Inflammatory macrophage treated with lipopolysaccharide for 1 hour (primary cell): ENCODE results near the gene SLC41A1.

Experiments used
- DNase-seq, 2 donors: peaks; one replicate each; pipeline ENCODE4 v3.0.0-alpha.2; 2020 to 2022

Gene SLC41A1

DNA sequence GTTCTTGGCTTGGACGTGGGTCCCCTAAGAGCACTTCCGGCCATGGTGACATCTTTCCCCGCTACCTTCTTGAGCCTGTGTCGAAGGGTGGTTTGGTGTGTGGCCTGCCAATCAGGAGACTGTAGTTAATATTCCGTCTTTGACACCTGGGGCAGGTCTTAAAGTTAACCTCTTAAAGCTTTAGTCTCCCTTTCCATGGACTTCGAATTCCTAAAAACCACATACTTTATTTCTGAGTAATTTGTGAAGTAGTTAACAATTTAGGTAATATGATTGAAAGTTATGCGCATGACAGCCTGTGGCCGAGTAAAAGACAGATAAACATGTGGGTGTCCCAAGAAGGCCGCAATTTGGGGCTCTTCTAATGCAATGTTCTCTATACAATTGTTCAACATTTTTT, 27.6 kb downstream of the SLC41A1 start:
- no peak for DNase-seq

DNA sequence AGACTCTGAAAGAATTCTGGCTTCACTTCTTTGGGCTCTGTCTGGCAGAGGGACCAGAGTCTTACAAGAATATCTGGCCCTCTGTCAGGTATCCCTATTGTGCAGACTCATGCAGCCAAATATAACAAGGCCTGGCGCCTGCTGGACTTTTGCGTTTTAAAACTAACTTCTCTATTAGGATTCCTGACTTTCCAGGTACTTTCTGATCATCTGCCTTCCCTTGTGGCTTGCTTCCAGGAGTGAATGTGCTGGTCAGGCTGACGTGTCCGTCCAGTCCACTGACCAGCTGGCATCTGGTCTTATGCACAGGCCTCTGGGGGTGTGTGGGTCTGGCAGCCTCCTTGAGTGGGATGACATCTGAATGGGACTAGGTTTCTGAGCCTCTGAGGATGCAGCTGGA, 29.1 kb downstream of the SLC41A1 start:
- DNase-seq, result no peak

DNA sequence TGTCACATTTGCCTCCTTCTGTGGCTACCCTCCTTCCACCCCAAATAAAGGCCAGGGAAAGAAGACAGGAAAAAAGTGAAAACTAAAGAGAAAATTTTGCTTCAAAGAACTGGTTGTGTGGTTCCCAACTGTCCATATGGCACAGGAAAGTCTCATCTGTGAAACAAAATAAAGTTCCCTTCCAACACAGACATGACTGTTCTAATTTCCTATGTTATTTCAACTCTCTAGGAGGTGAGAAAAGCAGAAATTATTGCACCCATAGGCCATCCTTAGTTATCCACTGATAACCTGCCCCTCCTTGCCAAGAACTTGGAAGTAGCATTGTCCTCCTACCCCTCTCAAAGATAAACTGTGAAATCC, 29.6 kb downstream of the SLC41A1 start:
- DNase-seq, result no peak

DNA sequence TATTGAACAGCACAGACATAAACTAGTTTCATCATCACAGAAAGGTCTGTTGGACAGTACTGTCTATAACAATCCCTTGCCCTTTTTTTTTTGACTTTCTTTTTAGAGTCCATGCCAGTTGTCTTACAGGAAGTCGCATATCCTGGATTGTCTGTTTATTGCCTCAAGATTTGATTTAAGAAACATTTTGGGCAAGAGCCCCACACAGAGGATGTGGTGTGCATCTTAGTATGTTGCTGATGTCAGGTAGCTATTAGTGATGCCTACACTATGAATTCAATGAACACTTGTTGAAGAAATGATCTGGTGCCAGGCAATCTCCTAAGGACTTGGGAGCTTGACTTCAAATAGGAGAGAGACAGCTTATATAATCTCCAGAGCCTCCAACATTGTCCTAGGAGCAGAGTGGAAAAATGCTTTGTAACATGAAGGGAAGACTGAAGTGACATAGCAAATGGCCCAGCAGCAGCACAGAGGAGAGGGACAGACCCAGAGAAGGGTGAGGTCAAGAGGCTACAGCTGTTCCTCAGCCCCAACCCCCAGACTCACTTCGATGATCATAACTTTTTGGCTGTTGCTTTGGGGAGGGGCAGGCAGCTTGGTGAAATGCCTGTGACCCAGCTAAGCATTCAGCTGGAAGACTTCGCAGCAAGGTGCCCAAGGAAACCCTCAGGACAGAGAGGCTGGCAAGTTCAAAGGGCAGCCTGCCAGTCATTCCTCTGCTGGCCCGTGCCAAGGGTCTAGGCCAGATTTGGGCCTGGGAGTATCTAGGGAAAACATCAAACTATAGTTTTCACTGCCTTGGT, 30.2 kb downstream of the SLC41A1 start:
- no peak for DNase-seq

DNA sequence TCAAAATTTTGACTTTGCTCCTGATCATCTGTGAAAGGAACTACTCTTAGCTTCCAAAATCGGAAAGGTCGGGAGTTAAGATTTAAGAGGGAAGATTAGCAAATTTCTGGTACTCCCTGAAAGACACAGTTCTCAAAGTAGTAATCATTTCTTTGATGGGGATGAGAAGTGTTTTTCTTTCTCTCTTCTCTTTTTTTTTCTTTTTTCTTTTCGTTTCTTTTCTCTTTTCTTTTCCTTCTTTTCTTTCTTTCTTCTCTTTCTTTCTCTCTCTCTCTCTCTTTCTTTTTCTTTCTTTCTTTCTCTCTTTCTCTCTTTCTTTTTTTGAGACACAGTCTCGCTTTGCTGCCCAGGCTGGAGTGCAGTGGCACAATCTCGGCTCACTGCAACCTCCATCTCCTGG, 32.7 kb downstream of the SLC41A1 start:
- no peak for DNase-seq

DNA sequence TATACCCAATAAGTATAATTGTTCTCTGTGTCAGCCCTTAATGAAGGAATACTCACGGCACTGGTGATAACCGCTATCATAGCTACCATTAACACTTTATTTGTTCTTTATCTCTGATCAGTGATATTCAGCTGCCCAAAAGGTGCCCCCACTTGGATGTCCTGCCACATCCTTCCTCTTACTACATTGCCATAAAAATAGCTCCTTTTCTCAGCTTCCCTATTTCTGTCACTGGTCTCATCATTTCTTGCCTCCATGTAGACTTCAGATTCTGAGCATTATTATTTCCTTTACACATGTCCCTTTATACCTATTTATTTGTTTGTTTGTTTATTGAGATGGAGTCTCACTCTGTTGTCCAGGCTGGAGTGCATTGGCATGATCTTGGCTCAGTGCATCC, 35.0 kb downstream of the SLC41A1 start:
- DNase-seq, result peak; percentile 33 to 55

DNA sequence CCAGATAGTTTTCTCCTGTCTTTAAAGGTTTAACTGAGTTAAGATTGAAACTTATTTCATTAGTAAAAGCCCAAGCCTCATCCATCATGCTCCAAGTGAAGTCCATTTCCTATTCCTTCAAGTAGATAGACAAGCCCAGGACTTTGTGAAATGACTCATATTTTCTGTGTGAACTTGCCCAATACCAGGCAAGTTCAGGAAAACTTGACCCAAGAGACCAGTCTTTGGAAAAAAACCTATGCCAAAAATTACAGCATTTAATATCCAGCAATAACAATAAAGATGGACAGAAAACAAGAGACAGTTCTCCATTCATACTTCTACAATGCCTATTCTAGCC, 37.3 kb downstream of the SLC41A1 start:
- DNase-seq, result peak; percentile 36 to 42

DNA sequence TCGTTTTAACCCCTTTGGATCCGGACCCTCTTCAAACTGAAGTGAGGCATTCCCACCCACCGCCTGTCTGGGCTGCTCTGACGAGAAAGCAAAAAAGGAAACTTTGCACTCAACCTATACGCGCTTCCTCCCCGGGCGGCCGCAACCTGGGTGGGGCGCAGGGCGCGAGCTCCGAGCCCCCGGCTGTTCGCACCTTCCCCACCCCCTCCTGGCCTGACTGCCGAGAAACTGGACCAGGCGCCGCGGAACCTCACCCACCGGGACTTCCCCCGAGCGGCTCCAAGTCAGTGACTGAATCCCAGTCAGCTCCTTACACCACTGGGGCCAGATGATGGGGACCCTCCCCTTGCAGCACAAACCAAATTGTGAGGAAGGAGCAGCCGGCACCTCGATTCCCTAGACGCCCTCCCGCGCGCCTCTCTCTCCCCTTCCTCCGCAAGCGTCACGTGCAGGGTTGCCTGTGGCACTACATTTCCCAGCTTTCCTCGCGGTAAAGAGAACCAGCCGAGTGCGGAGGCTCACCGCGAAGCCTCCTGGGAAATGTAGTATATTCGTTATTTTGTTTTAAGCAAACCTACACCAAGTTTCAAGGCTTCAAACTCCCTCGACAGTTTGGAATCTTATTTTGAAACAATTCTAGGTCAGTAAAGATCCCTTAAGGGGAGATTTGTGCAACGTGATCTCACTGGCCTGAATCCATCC, 37.8 kb downstream of the SLC41A1 start, which contains the start of gene RAB29:
RAB29 (minus strand) TSS at position 468 of the 702 bp plus-strand sequence. CDS start 526 bp downstream, outside the sequence.
- DNase-seq, result peak; percentile 74 to 89

DNA sequence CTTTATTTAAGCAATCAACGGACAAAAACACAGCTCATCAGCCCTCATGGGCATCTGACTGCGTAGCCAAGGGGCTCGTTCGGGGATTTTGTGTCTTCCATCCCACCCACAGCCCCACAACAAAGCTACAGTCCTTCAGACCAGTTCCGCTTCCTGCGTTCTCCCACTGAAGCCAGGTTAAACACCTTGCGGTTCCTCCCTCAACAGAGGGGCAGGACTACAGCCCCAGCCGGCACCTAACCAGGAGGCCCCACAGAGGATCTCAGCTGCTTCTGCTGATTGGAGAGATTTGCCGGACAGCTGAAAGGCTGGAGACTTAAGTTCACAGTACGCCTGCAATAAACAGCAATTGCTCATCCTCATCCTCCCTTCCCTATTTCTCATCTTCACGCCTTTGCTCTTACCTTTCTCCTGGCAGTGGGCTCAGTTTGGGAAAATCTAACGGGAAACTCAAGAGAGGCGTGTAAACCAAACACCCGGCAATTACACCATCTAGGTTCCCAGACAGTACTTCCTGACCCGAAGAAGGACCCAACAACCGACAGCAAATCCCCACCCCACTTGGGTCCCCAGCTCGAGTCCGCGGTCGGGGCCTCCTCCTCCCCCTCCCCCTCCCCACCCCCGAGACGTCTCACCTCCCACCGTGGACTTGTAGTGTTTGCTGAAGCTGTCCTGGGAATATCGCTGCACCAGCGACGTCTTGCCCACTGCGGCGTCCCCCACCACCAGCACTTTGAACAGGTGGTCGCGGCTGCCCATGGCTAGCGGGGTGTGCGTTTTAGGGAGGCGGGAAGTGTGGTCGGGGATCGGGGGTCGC, 38.6 kb downstream of the SLC41A1 start:
- peak; percentile 25 to 41 for DNase-seq

DNA sequence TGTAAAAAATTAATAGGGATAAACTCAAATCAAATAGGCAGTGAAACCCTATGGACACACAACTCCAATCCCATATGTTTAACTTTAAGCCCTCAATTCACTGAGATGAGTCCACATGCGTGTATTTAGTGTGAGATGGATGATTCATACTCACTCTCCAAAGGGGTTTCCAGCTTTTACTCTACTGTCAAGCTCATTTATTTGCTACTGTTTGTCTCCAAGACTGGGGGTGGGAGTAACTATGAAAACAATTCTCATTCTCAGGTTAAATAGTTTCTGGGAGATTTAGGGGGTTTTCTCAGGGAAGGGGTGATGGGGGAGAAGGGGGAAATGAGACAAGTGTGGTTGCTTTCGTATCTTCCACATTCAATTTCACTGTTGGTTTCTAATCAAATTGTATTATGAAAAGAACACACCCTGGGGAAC, 40.4 kb downstream of the SLC41A1 start:
- peak in 1 of 2 donors; percentile 62 for DNase-seq

DNA sequence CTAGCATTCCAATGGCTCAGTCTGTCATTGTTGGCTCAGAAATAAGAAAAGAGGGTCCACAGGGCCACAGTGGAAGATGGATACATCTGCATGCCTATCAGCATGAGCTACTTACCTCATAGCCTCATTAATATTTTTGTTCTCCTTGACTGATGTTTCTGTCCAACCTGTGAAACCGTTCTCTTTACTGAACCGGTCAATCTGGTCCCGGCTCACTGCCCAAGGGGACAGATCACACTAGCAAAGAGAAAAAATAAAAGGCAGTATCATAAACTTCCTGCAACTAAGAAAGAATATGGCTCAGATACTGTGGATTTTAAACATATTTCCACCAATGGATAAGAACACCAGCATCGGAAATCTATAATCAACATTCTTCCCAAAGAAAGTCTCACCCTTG, 42.4 kb downstream of the SLC41A1 start:
- DNase-seq, result no peak

DNA sequence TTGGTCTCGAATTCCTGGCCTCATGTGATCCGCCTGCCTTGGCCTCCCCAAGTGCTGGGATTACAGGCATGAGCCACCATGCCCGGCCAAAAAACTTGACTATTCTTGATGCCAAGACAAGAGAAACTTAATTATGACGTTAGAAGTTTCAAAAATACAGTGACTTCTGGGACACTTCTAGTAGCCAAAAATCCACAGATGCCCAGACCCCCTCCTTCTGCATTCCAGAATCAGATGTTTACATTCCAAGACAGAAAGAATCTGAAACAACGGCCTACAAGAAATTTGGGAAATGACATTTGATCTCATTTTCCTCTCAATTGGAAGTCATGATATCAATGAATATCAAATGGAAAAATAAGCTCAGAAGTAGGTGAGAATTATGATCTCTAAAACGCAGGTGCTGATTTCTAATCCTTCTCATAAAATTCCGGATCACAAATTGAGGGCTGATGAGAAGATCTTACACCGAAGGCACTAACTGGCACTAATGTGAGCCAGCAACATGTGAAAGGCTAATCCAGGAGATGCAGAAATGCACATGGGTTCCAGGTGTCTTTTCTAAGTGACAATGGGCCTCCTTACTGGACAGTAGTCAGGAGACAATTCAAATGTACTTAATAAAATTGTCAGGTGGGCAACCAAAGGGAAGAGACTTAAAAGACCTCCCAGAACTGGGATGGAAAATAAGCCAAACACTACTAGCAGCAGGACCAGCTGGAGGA, 43.2 kb downstream of the SLC41A1 start:
- no peak for DNase-seq

DNA sequence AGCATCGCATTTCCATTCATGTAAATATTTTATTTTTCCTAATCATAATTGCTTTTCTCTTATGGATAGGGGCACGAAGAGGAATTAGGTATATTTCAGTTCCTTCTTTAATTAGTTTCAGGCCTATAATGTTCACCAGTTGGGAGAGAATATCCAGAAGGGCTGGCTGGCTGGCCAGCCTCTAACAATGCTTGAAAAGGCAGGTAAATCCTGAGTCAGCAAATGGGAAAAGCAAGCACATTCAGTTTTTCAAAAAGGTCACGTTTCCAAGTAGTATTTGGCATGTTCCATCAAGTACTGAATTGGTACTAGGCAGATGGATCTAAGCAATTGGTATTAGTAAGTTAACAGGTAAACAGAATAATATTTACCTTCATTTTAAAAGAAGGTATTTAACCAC, 45.8 kb downstream of the SLC41A1 start:
- no peak for DNase-seq

DNA sequence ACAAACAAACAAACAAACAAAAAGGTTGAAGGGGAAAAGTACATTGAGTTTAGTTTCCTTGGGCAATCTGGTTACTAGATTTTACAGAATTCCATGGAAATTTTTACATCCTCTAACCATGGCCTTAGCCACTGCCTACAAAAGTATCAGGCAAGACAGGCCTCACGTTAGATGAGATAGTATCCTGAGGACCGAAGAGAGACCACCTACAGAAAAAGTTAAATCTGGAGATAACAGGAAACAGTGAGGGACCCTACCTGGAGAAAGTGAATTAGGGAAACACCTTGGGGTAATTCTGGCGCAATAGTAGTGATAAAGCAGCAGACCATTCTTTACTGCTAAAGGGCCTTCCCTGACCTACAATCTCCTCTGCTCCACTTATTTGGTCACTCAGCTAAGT, 46.4 kb downstream of the SLC41A1 start:
- no peak for DNase-seq

DNA sequence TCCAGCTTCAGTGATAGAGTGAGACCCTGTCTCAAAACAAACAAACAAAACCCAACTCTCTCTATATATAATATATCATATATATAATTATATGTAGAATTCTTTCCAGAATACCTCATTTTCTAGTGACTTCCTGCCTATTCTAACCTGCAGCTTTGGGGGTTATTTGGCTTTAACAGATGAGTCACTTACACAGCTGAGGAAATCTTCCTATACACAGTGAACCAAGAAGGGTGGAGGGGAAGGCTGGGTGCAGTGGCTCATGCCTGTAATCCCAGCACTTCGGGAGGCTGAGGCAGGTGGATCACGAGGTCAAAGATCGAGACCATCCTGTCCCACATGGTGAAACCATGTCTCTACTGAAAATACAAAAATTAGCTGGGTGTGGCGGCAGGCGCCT, 47.0 kb downstream of the SLC41A1 start:
- no peak for DNase-seq

DNA sequence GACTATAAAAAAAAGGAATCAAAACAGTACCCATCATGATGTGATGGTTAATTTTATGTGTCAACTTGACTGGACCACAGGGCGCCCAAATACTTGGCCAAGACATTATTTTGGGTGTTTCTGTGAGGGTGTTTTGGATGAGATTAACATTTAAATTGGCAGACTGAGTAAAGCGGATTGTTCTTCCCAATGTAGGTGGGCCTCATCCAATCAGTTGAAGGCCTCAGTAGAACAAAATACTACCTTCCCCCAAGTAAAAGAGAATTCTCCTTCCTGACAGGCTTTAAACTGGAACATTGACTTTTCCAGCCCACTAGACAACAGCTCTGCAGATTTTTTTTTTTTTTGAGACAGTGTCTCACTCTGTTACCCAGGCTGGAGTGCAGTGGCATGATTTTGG, 48.4 kb downstream of the SLC41A1 start:
- no peak for DNase-seq

DNA sequence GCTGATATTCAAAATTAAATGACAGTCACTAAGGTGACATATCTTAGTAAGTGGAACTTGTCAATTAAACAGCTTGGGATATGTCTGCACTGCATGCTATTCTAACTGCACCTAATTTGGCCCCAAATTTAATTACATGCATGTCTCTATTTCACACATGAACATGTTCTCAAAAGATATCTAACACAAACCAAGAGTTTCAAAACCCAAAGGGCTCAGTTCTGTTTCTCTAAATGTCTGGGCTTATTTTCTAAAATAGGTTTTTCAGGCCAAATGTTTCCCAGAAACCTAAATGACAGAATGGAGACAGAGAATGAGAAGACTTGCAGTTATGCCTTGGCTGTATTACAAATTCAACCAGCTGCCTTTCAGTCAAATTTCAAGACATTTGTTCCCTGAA, 49.0 kb downstream of the SLC41A1 start:
- no peak for DNase-seq

DNA sequence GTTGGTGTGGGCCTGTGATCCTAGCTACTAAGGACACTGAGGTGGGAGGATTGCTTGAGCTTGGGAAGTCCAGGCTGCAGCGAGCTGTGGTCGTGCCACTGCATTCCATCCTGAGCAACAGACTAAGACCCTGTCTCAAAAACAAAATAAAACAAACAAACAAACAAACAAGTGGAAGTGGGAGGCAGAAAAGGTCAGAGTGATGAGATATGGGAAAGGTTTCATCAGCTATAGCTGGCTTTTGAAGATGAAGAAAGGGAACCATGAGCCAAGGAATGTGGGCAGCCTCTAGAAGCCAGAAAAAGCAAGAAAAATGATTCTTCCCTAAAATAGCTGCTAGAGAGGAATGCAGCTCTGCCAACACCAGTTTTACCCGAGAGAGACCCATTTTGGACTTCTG, 52.4 kb downstream of the SLC41A1 start:
- peak; percentile 31 to 51 for DNase-seq

DNA sequence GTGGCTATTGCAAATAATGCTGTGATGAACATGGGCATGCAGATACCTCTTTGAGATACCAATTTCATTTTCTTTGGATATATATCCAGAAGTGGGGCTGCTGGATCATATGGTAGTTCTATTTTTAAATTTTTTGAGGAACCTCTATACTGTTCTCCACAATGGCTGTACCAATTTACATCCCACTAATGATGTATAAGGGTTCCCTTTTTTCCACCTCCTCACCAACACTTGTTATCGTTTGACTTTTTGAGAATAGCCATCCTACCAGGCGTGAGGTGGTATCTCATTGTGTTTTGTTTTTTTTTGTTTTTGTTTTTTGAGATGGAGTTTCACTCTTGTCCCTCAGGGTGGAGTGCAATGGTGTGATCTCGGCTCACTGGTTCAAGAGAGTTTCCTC, 56.4 kb downstream of the SLC41A1 start:
- DNase-seq, result no peak

DNA sequence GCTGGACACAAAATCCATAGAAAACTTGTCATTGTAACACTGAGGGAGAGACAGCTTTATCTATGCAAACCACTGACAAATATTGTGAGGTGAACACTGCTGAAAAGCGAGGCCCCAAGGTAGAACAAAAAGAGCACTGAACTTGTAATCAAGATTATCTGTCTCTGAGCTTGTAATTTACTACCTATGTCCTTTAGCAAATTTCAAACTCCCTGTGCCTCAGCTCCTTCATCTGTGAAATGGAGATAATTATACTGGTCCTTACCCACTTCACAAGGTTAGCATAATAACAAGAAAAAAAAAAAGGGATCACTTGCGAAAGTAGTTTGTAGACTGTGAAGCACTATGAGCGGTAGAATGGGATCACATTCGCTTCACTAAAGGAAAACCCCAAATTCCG, 58.1 kb downstream of the SLC41A1 start:
- no peak for DNase-seq

DNA sequence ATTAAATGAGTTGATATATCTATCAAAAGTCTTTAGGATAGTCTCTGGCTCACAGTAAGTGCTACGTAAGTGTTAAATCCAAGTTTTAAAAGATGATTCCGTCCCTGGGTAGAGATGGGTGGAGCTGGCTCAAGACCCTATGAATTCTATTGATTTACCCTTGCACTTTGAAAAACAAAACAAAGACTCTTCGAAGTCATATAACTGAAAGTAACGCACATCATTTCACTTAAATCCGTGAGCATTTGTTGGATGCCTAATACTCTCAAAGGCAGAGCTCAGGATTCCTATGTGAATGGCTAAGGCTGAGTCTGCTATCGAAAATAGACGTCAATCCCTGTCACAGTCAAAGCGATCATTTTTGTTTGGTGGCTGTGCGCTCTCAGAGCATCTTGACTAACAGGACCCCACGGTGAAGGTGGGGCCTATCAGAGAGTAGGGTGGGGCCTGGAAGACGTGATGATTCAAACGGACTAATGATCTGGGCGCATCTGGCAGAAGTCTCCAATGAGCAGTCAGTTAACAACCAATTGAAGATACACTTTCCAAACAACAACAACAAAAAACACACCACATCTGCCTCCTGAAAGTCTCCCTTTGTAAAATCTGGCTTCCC, 61.9 kb downstream of the SLC41A1 start:
- DNase-seq, result no peak
